ENCODE results near the gene CNTNAP2.

DNA sequence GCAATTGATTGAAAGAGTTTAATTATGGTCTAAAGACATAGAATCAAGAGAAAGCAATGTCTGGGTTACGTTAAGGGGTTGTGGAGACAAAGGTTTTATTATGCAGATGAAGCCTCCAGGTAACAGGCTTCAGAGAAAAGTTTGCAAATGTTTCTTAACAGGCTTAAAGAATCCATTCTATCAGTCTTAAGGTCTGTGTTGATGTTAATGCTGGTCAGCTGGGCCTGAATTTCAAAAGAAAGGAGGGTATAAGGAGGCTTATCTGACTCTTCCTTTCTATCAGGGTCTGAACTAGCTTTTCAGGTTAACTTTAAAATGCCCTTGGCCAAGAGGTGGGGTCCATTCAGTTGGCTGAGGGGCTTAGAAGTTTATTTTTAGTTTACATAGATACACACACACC, 1469.5 kb downstream of the CNTNAP2 start:
- TF ChIP-seq GATA2 (IDR thresholded peaks at IDR 0.05; ENCODE audit: low read depth, low read length) (no peak), GATA3 (IDR thresholded peaks at IDR 0.05; ENCODE audit: low read depth, low read length) (no peak)
